CD4-positive, alpha-beta T cell (primary cell): ENCODE data around the gene FXYD6. TPM values are rescaled to one million over a fixed set of nuclear protein-coding genes. Genes with fewer than 3 reads are reported as not detected.

Experiments
- ATAC-seq: fragments of 200-7000 bp; cut with Tn5 transposase; one replicate; pipeline ENCODE4 v1.10.0; 2022; ENCODE audit warnings: mild to moderate bottlenecking; ENCODE audit not compliant: poor library complexity
- CTCF ChIA-PET: fragments of 350-600 bp; sonication (Branson Sonifier 250); formaldehyde crosslinking; loops from one replicate; lab custom pipeline; 2021; ENCODE audit warnings: antibody characterized with exemption, inconsistent platforms; lab: Charles Lee
- POLR2A ChIA-PET: fragments of 350-600 bp; sonication (Branson Sonifier 250); formaldehyde crosslinking; loops from one replicate; lab custom pipeline; 2021; ENCODE audit warnings: antibody characterized with exemption, inconsistent platforms; lab: Charles Lee
- DNase-seq, 14 experiments: peaks; one replicate each; pipeline ENCODE4 v3.0.0-alpha.2; 2013 to 2020; ENCODE audit warnings: mixed read lengths in 2 of 14
- H3K27ac ChIP-seq, 2 donors: one replicate each; pipeline versions ENCODE4 v1.5.1 to v1.7.0; 2013; ENCODE audit warnings: low read length in 2 of 2, low read depth in 1 of 2, mild to moderate bottlenecking in 1 of 2
- H3K27me3 ChIP-seq, 2 experiments: 1 replicate in 1 of 2; 2 replicates in 1 of 2; pipeline versions ENCODE4 v1.6.1 to v1.7.0; 2013; ENCODE audit warnings: low read length in 2 of 2, control low read depth in 1 of 2, mild to moderate bottlenecking in 1 of 2, moderate library complexity in 1 of 2; ENCODE audit not compliant: insufficient read depth in 2 of 2, control insufficient read depth in 1 of 2
- H3K36me3 ChIP-seq: one replicate; pipeline ENCODE4 v1.6.1; 2013; ENCODE audit warnings: low read length, control low read depth; ENCODE audit not compliant: insufficient read depth
- H3K4me1 ChIP-seq: one replicate; pipeline ENCODE4 v1.6.1; 2013; ENCODE audit warnings: low read length, control low read depth; ENCODE audit not compliant: insufficient read depth
- H3K4me3 ChIP-seq: one replicate; pipeline ENCODE4 v1.5.1; 2013; ENCODE audit warnings: mild to moderate bottlenecking, low read length, moderate library complexity
- H3K9me3 ChIP-seq, 2 experiments: 1 replicate in 1 of 2; 2 replicates in 1 of 2; pipeline versions ENCODE4 v1.6.1 to v1.7.0; 2013; ENCODE audit warnings: low read length in 2 of 2, mild to moderate bottlenecking in 2 of 2, control low read depth in 1 of 2, moderate library complexity in 1 of 2; ENCODE audit not compliant: control insufficient read depth in 1 of 2, insufficient read depth in 1 of 2
- H3K27ac Mint-ChIP-seq: one replicate; pipeline ENCODE4 v1.8.0; 2020; ENCODE audit warnings: mixed read lengths
- H3K27me3 Mint-ChIP-seq: one replicate; pipeline ENCODE4 v1.8.0; 2021; ENCODE audit warnings: mixed read lengths
- H3K36me3 Mint-ChIP-seq: one replicate; pipeline ENCODE4 v1.8.0; 2021; ENCODE audit warnings: low read depth, mixed read lengths
- H3K4me1 Mint-ChIP-seq: one replicate; pipeline ENCODE4 v1.8.0; 2021; ENCODE audit warnings: low read depth, mixed read lengths
- H3K4me3 Mint-ChIP-seq: one replicate; pipeline ENCODE4 v1.8.0; 2020; ENCODE audit warnings: mild to moderate bottlenecking, mixed read lengths
- H3K9me3 Mint-ChIP-seq: one replicate; pipeline ENCODE4 v1.8.0; 2020; ENCODE audit warnings: mixed read lengths
- CTCF ChIP-seq: fragments of 200-600 bp; IDR thresholded peaks from one replicate; pipeline ENCODE4 v1.8.0; 2022; ENCODE audit warnings: antibody characterized with exemption, mild to moderate bottlenecking
- intact Hi-C, 2 experiments: fragments of 100-400 bp; cut with DNase I in 1 of 2; cut with micrococcal nuclease in 1 of 2; formaldehyde crosslinking; loops; one replicate each; pipeline versions ENCODE4 v1.15.1 to v1.9.0; 2023 to 2025; cut with DNase I, micrococcal nuclease
- total RNA-seq, 174 experiments: library from RNA in 2 of 174; stranded (reverse) in 2 of 174; gene quantifications; one replicate each; pipeline ENCODE4 v1.2.3 and lab custom pipeline; 2021 to 2026

The FXYD6 gene
- total RNA-seq, 2 experiments from 2014 or later: not detected

- H3K9me3 Mint-ChIP-seq: no peaks in the 10 kb centered on the region
- no peak for TF ChIP-seq CTCF
- DNase-seq (peak in 1 of 14 experiments; percentile 1), ATAC-seq (no peak)
- POLR2A ChIA-PET: no interaction called here
- H3K36me3 Mint-ChIP-seq: no peaks in the 10 kb centered on the region
- CTCF ChIA-PET: interaction anchor here (1.3 kb wide), 1 partner anchor 22 kb away, joined by 4 read pairs; no protein-coding TSS in a partner anchor
- no peaks in the 10 kb centered on the region for H3K9me3 ChIP-seq
- H3K27me3 ChIP-seq: no peaks in the 10 kb centered on the region
- intact Hi-C loops: no loop called here
- H3K4me3 Mint-ChIP-seq: no peak overlapping the region
- peaks cover 15% of the 10 kb centered on the region for H3K4me1 ChIP-seq
- no peak overlapping the region for H3K4me3 ChIP-seq
- no peak overlapping the region for H3K27ac ChIP-seq
- no peaks in the 10 kb centered on the region for H3K27me3 Mint-ChIP-seq
- no peaks in the 10 kb centered on the region for H3K4me1 Mint-ChIP-seq
- H3K27ac Mint-ChIP-seq: no peak overlapping the region
- no peaks in the 10 kb centered on the region for H3K36me3 ChIP-seq
Observed at GRCh38 chr11:117838901-117839300, 37.6 kb downstream of the FXYD6 start.

- no peaks in the 10 kb centered on the region for H3K9me3 Mint-ChIP-seq
- no peaks in the 10 kb centered on the region for H3K27me3 Mint-ChIP-seq
- H3K4me1 ChIP-seq: peaks cover 9% of the 10 kb centered on the region
- CTCF ChIA-PET: no interaction called here
- H3K9me3 ChIP-seq: no peaks in the 10 kb centered on the region
- H3K27ac ChIP-seq: no peak overlapping the region
- H3K27ac Mint-ChIP-seq: no peak overlapping the region
- no peaks in the 10 kb centered on the region for H3K36me3 Mint-ChIP-seq
- H3K27me3 ChIP-seq: no peaks in the 10 kb centered on the region
- no peak overlapping the region for H3K4me3 Mint-ChIP-seq
- DNase-seq (peak in 3 of 14 experiments; percentile 13 to 36 (median 15)), ATAC-seq (no peak)
- H3K36me3 ChIP-seq: no peaks in the 10 kb centered on the region
- TF ChIP-seq CTCF: no peak
- intact Hi-C loops: no loop called here
- H3K4me1 Mint-ChIP-seq: no peaks in the 10 kb centered on the region
- H3K4me3 ChIP-seq: no peak overlapping the region
- POLR2A ChIA-PET: no interaction called here
Observed at GRCh38 chr11:117837791-117838190, 38.7 kb downstream of the FXYD6 start.

GRCh38 chr11:117837070-117837776 lies 39.2 kb downstream of the FXYD6 start:
- no peaks in the 10 kb centered on the region for H3K36me3 ChIP-seq
- no peaks in the 10 kb centered on the region for H3K9me3 ChIP-seq
- ChIA-PET POLR2A (no interaction called here), CTCF (interaction anchor here (2.4 kb wide), 1 partner anchor 14 kb away, joined by 5 read pairs; no protein-coding TSS in a partner anchor)
- no peaks in the 10 kb centered on the region for H3K27me3 ChIP-seq
- H3K4me1 ChIP-seq: peaks cover 3% of the 10 kb centered on the region
- peak in 1 of 14 experiments; percentile 21 for DNase-seq
- H3K27ac ChIP-seq: no peak overlapping the region
- H3K27ac Mint-ChIP-seq: no peak overlapping the region
- intact Hi-C loops: no loop called here
- H3K4me3 ChIP-seq: no peak overlapping the region
- H3K4me3 Mint-ChIP-seq: no peak overlapping the region
- no peaks in the 10 kb centered on the region for H3K4me1 Mint-ChIP-seq
- no peaks in the 10 kb centered on the region for H3K27me3 Mint-ChIP-seq
- H3K9me3 Mint-ChIP-seq: no peaks in the 10 kb centered on the region
- TF ChIP-seq CTCF: no peak
- H3K36me3 Mint-ChIP-seq: no peaks in the 10 kb centered on the region
- no peak for ATAC-seq
